ENCODE measurements around the gene BAZ2B. TPM values are rescaled to one million over a fixed set of nuclear protein-coding genes. Genes with fewer than 3 reads are reported as not detected.

Gene BAZ2B
- polyA plus RNA-seq, 1 of the 3 experiments (the other 2 are of a cell fraction): 10.2 TPM

DNA sequence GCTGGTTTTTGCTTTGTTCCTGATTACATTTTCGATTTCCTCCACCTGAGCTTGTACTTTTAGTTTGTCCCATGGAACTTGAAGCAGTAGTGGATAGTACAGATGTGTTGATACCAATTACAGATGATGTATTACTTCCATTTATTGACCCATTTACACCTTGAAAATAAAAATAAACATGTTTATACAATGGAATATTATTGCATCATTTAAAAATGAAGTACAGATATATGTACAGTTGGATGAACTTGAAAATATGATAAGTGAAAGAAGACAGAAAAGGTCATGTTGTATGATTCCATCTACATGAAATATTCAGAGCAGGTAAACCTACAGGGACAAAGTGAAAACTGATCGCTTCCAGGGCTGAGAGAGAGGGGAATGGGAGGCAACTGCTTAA is 169.5 kb downstream of the BAZ2B start:
- H3K9me3 ChIP-seq: no peaks in the 10 kb centered on the region
- CTCF ChIA-PET: no interaction called here

GRCh38 chr2:159446201-159446600 is 170.1 kb downstream of the BAZ2B start:
- peaks cover 0 to 8% of the 10 kb centered on the region in 2 experiments; a peak in 2 of 4 replicates for H3K4me1 ChIP-seq (ENCODE audit: control insufficient read depth in 1 of 2, insufficient read depth in 2 of 2, low read depth in 1 of 2, low read length in 1 of 2)
- peaks cover 44 to 49% of the 10 kb centered on the region in 2 experiments for H3K36me3 ChIP-seq (replicated peaks in 1 of 2; ENCODE audit: control insufficient read depth in 1 of 2, insufficient read depth in 2 of 2, low read length in 1 of 2)
- no peak overlapping the region for H3K4me3 ChIP-seq (ENCODE audit: low read depth in 2 of 2, low read length in 1 of 2)
- 99% methylated on average over 2 of the region's 2 CpGs for WGBS (ENCODE audit: low lambda C conversion rate)
- ChIA-PET CTCF (no interaction called here), POLR2A (no interaction called here)
- H3F3A ChIP-seq (replicated peaks; ENCODE audit: insufficient read depth): peaks cover 7% of the 10 kb centered on the region
- H4K20me1 ChIP-seq (ENCODE audit: insufficient read depth): no peaks in the 10 kb centered on the region
- H3K79me2 ChIP-seq (ENCODE audit: insufficient read depth): no peaks in the 10 kb centered on the region
- DNase-seq: no peak
- H3K27me3 ChIP-seq (ENCODE audit: insufficient read depth): no peaks in the 10 kb centered on the region
- H2AFZ ChIP-seq (ENCODE audit: low read depth): no peak overlapping the region
- no peaks in the 10 kb centered on the region for H3K9me2 ChIP-seq
- H3K4me2 ChIP-seq: no peak overlapping the region
- no peaks in the 10 kb centered on the region for H3K9me3 ChIP-seq
- no peak overlapping the region for H3K27ac ChIP-seq (ENCODE audit: low read depth in 2 of 2, low read length in 1 of 2)
- H3K9ac ChIP-seq: no peak overlapping the region
- no peak for TF ChIP-seq POLR2AphosphoS5 (IDR thresholded peaks at IDR 0.05; ENCODE audit: low read depth, low read length)
- TF ChIP-seq EP300 (IDR thresholded peaks at IDR 0.05; ENCODE audit: borderline replicate concordance in 1 of 2, low read depth in 1 of 2, low read length in 1 of 2): no peak
- TF ChIP-seq, protein P1, sequence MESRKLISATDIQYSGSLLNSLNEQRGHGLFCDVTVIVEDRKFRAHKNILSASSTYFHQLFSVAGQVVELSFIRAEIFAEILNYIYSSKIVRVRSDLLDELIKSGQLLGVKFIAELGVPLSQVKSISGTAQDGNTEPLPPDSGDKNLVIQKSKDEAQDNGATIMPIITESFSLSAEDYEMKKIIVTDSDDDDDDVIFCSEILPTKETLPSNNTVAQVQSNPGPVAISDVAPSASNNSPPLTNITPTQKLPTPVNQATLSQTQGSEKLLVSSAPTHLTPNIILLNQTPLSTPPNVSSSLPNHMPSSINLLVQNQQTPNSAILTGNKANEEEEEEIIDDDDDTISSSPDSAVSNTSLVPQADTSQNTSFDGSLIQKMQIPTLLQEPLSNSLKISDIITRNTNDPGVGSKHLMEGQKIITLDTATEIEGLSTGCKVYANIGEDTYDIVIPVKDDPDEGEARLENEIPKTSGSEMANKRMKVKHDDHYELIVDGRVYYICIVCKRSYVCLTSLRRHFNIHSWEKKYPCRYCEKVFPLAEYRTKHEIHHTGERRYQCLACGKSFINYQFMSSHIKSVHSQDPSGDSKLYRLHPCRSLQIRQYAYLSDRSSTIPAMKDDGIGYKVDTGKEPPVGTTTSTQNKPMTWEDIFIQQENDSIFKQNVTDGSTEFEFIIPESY (IDR thresholded peaks at IDR 0.05; ENCODE audit: borderline replicate concordance, low read depth): no peak
- TF ChIP-seq EZH2phosphoT487 (IDR thresholded peaks at IDR 0.05; ENCODE audit: borderline replicate concordance, low read depth): no peak
- no peak for TF ChIP-seq JUND (IDR thresholded peaks at IDR 0.05)
- TF ChIP-seq RAD21 (IDR thresholded peaks at IDR 0.05; ENCODE audit: low read length): no peak
- TF ChIP-seq YY1 (IDR thresholded peaks at IDR 0.05; ENCODE audit: low read depth): no peak
- no peak for TF ChIP-seq TCF12 (IDR thresholded peaks at IDR 0.05)
- TF ChIP-seq NRF1 (IDR thresholded peaks at IDR 0.05; ENCODE audit: low read depth, low read length): no peak
- TF ChIP-seq MEF2A (IDR thresholded peaks at IDR 0.05; ENCODE audit: borderline replicate concordance, low read depth): no peak
- TF ChIP-seq GABPA (IDR thresholded peaks at IDR 0.05; ENCODE audit: low read depth): no peak

More for the DNA sequence above, 169.5 kb downstream of the BAZ2B start:
- H3K27ac ChIP-seq (ENCODE audit: low read depth in 2 of 2, low read length in 1 of 2): no peak overlapping the region
- no peak for DNase-seq
- TF ChIP-seq EP300 (IDR thresholded peaks at IDR 0.05; ENCODE audit: borderline replicate concordance in 1 of 2, low read depth in 1 of 2, low read length in 1 of 2): no peak
- TF ChIP-seq YY1 (IDR thresholded peaks at IDR 0.05; ENCODE audit: low read depth): no peak
- no peak for TF ChIP-seq TAF1 (IDR thresholded peaks at IDR 0.05; ENCODE audit: borderline replicate concordance, low read depth, low read length)
- no peak for TF ChIP-seq ELF1 (IDR thresholded peaks at IDR 0.05)
- no peak for TF ChIP-seq RFX5 (IDR thresholded peaks at IDR 0.05; ENCODE audit: low read length)
- TF ChIP-seq FOSL2 (IDR thresholded peaks at IDR 0.05; ENCODE audit: borderline replicate concordance, low read depth): no peak
- TF ChIP-seq USF1 (IDR thresholded peaks at IDR 0.05; ENCODE audit: borderline replicate concordance, low read depth): no peak
- TF ChIP-seq SIN3A (IDR thresholded peaks at IDR 0.05; ENCODE audit: borderline replicate concordance, low read depth, low read length): no peak
- TF ChIP-seq, protein P2, sequence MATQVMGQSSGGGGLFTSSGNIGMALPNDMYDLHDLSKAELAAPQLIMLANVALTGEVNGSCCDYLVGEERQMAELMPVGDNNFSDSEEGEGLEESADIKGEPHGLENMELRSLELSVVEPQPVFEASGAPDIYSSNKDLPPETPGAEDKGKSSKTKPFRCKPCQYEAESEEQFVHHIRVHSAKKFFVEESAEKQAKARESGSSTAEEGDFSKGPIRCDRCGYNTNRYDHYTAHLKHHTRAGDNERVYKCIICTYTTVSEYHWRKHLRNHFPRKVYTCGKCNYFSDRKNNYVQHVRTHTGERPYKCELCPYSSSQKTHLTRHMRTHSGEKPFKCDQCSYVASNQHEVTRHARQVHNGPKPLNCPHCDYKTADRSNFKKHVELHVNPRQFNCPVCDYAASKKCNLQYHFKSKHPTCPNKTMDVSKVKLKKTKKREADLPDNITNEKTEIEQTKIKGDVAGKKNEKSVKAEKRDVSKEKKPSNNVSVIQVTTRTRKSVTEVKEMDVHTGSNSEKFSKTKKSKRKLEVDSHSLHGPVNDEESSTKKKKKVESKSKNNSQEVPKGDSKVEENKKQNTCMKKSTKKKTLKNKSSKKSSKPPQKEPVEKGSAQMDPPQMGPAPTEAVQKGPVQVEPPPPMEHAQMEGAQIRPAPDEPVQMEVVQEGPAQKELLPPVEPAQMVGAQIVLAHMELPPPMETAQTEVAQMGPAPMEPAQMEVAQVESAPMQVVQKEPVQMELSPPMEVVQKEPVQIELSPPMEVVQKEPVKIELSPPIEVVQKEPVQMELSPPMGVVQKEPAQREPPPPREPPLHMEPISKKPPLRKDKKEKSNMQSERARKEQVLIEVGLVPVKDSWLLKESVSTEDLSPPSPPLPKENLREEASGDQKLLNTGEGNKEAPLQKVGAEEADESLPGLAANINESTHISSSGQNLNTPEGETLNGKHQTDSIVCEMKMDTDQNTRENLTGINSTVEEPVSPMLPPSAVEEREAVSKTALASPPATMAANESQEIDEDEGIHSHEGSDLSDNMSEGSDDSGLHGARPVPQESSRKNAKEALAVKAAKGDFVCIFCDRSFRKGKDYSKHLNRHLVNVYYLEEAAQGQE (IDR thresholded peaks at IDR 0.05; ENCODE audit: low read depth, low read length): no peak
- no peak for TF ChIP-seq NRF1 (IDR thresholded peaks at IDR 0.05; ENCODE audit: low read depth, low read length)
- no peak for TF ChIP-seq POLR2AphosphoS5 (IDR thresholded peaks at IDR 0.05; ENCODE audit: low read depth, low read length)
- TF ChIP-seq FOXM1 (IDR thresholded peaks at IDR 0.05; ENCODE audit: low read depth): no peak
- no peak for TF ChIP-seq GABPA (IDR thresholded peaks at IDR 0.05; ENCODE audit: low read depth)
- TF ChIP-seq TCF12 (IDR thresholded peaks at IDR 0.05): no peak
- no peak for TF ChIP-seq RXRA (IDR thresholded peaks at IDR 0.05; ENCODE audit: borderline replicate concordance, low read depth)
- no peak for TF ChIP-seq MEF2A (IDR thresholded peaks at IDR 0.05; ENCODE audit: borderline replicate concordance, low read depth)
- no peak for TF ChIP-seq EZH2phosphoT487 (IDR thresholded peaks at IDR 0.05; ENCODE audit: borderline replicate concordance, low read depth)
- no peak for TF ChIP-seq FOXJ3 (CRISPR knock-in tag; IDR thresholded peaks at IDR 0.05)
- POLR2A ChIA-PET: no interaction called here
- no peaks in the 10 kb centered on the region; the same call in 1 of the 2 replicates for H3K79me2 ChIP-seq (ENCODE audit: insufficient read depth)
- no peaks in the 10 kb centered on the region for H3K27me3 ChIP-seq (ENCODE audit: insufficient read depth)
- peaks cover 0 to 8% of the 10 kb centered on the region in 2 experiments; a peak in 2 of 4 replicates for H3K4me1 ChIP-seq (ENCODE audit: control insufficient read depth in 1 of 2, insufficient read depth in 2 of 2, low read depth in 1 of 2, low read length in 1 of 2)
- peaks cover 40 to 49% of the 10 kb centered on the region in 2 experiments for H3K36me3 ChIP-seq (replicated peaks in 1 of 2; ENCODE audit: control insufficient read depth in 1 of 2, insufficient read depth in 2 of 2, low read length in 1 of 2)
- peaks cover 10% of the 10 kb centered on the region for H3F3A ChIP-seq (replicated peaks; ENCODE audit: insufficient read depth)
- H3K4me2 ChIP-seq: no peak overlapping the region
- no peak overlapping the region for H3K9ac ChIP-seq
- no peaks in the 10 kb centered on the region for H4K20me1 ChIP-seq (ENCODE audit: insufficient read depth)
- no peak overlapping the region for H2AFZ ChIP-seq (ENCODE audit: low read depth)
- WGBS (ENCODE audit: low lambda C conversion rate): 88% methylated on average over 2 of the region's 2 CpGs
- no peaks in the 10 kb centered on the region for H3K9me2 ChIP-seq
- H3K4me3 ChIP-seq (ENCODE audit: low read depth in 2 of 2, low read length in 1 of 2): peak overlapping the region in 1 of 2 experiments; percentile 4; a peak in 1 of 4 replicates
